DND-41 (cell line): ENCODE results near the gene CRACR2A.

ENCODE experiments used
- CTCF ChIP-seq: IDR thresholded peaks from 2 replicates; pipeline ENCODE4 v1.5.1; 2012; ENCODE audit warnings: borderline replicate concordance, low read length, moderate library complexity, mild to moderate bottlenecking; ENCODE audit not compliant: poor library complexity, severe bottlenecking; ENCODE audit errors: extremely low read depth
- EZH2 ChIP-seq: IDR thresholded peaks from 3 replicates; pipeline ENCODE4 v1.6.1; 2012; ENCODE audit warnings: borderline replicate concordance, low read depth, mild to moderate bottlenecking, moderate library complexity, low read length, inconsistent platforms; ENCODE audit not compliant: severe bottlenecking

DNA sequence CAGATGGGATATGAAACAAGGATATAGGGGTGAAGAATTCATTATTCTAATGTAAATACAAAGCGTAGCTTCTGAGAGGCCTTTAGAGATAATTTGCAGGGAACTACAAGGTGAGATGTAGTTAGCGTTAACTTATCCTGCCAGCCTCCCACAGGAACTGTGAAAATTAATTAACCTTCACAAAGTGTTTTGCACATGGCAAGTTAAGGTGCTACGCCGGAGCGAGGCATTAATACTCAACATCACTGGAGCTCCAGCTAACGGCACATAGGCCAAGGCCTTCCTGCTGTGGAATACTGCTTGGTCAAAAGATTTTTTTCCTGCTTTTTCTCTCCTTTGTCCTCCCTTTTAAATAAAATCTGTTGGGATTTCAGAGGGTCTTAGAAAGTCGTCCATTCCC is 86.5 kb downstream of the CRACR2A start:
- TF ChIP-seq CTCF: no peak
- TF ChIP-seq EZH2: no peak
